Spinal cord (tissue), 10 donors: ENCODE data around the gene COL4A3. TPM values are rescaled to one million over a fixed set of nuclear protein-coding genes. Genes with fewer than 3 reads are reported as not detected.
"Not testable (repeated sequence)": the region's sequence is repeated elsewhere in the genome, so short reads cannot be mapped to it uniquely, and the experiment has no call there.

Source experiments
- DNase-seq, 6 donors: peaks; one replicate each; pipeline versions ENCODE4 v3.0.0 to v3.0.0-alpha.2; 2013 to 2015; ENCODE audit warnings: low spot score in 6 of 6, low read depth in 4 of 6
- H3K27ac ChIP-seq: one replicate; pipeline ENCODE4 v1.5.1; 2013; ENCODE audit warnings: low read depth, low read length, control low read depth
- H3K27me3 ChIP-seq: one replicate; pipeline ENCODE4 v1.6.1; 2013; ENCODE audit warnings: low read length; ENCODE audit not compliant: control insufficient read depth, insufficient read depth
- H3K36me3 ChIP-seq: one replicate; pipeline ENCODE4 v1.6.1; 2013; ENCODE audit warnings: low read length; ENCODE audit not compliant: control insufficient read depth, insufficient read depth
- H3K4me1 ChIP-seq: one replicate; pipeline ENCODE4 v1.6.1; 2013; ENCODE audit warnings: low read length; ENCODE audit not compliant: control insufficient read depth, insufficient read depth
- H3K4me3 ChIP-seq: one replicate; pipeline ENCODE4 v1.5.1; 2013; ENCODE audit warnings: low read depth, low read length, control low read depth
- H3K9me3 ChIP-seq: one replicate; pipeline ENCODE4 v1.6.1; 2013; ENCODE audit warnings: low read length; ENCODE audit not compliant: control insufficient read depth, insufficient read depth
- WGBS: methylation state at CpG from one replicate; pipeline ENCODE4 v1.1.5; 2013; ENCODE audit warnings: missing lambda C conversion rate; ENCODE audit not compliant: insufficient coverage; 5-methylcytosine and 5-hydroxymethylcytosine counted together
- polyA plus RNA-seq, 2 donors: library from polyadenylated mRNA; unstranded; fragments of 120-200 nt; gene quantifications; one replicate each; pipeline ENCODE4 v1.2.1, GENCODE V29; 2013; ENCODE audit not compliant: insufficient read length in 2 of 2
- total RNA-seq, 2 donors: library from RNA; depleted of rRNA in 1 of 2; stranded (reverse); fragments of 120-200 nt in 1 of 2; fragments of >200 nt in 1 of 2; gene quantifications; one replicate each; pipeline versions ENCODE4 v1.2.3 to v1.2.4, GENCODE V29; 2013 to 2014
- donor health status: healthy.

The COL4A3 gene
- total and polyA plus RNA-seq, 4 donors: 1.3 to 2.2 (median 1.8) TPM

GRCh38 chr2:227153758-227154486 lies 10.5 kb upstream of the COL4A3 start:
- Histone ChIP-seq H3K27me3 (no peaks in the 10 kb centered on the region), H3K4me3 (no peak overlapping the region), H3K27ac (no peak overlapping the region), H3K4me1 (no peaks in the 10 kb centered on the region), H3K36me3 (no peaks in the 10 kb centered on the region), H3K9me3 (no peaks in the 10 kb centered on the region)
- WGBS: 90% methylated on average over 3 of the region's 4 CpGs
- DNase-seq: no peak

- H3K9me3 ChIP-seq: no peaks in the 10 kb centered on the region
- H3K36me3 ChIP-seq: no peaks in the 10 kb centered on the region
- H3K27me3 ChIP-seq: no peaks in the 10 kb centered on the region
- no peak for DNase-seq
- WGBS: 90% methylated on average over 4 of the region's 6 CpGs
- no peak overlapping the region for H3K4me3 ChIP-seq
- H3K4me1 ChIP-seq: no peaks in the 10 kb centered on the region
- H3K27ac ChIP-seq: no peak overlapping the region
These were observed 9.2 kb upstream of the COL4A3 start for GRCh38 chr2:227154986-227155774.

GRCh38 chr2:227160164-227160563 lies 4.3 kb upstream of the COL4A3 start:
- no peak overlapping the region for H3K4me3 ChIP-seq
- DNase-seq: no peak
- H3K4me1 ChIP-seq: peaks cover 15% of the 10 kb centered on the region
- WGBS: no CpG with 5 or more reads among the region's 2 CpGs
- no peaks in the 10 kb centered on the region for H3K36me3 ChIP-seq
- no peak overlapping the region for H3K27ac ChIP-seq
- no peaks in the 10 kb centered on the region for H3K9me3 ChIP-seq
- peaks cover 24% of the 10 kb centered on the region for H3K27me3 ChIP-seq

- Histone ChIP-seq H3K27ac (no peak overlapping the region), H3K4me1 (peaks cover 15% of the 10 kb centered on the region), H3K4me3 (no peak overlapping the region), H3K27me3 (peaks cover 29% of the 10 kb centered on the region), H3K9me3 (no peaks in the 10 kb centered on the region), H3K36me3 (no peaks in the 10 kb centered on the region)
- no peak for DNase-seq
These were observed 2.5 kb upstream of the COL4A3 start for GRCh38 chr2:227161947-227162346.

- Histone ChIP-seq H3K9me3 (no peaks in the 10 kb centered on the region), H3K27ac (no peak overlapping the region), H3K36me3 (no peaks in the 10 kb centered on the region), H3K4me3 (peak overlapping the region; percentile 19), H3K4me1 (peaks cover 15% of the 10 kb centered on the region), H3K27me3 (peaks cover 32% of the 10 kb centered on the region)
- peak in 2 of 6 donors; percentile 12 to 16 for DNase-seq
- 2% methylated on average over 20 of the region's 20 CpGs for WGBS
These were observed 883 bp upstream of the COL4A3 start for GRCh38 chr2:227163485-227163997.

GRCh38 chr2:227164763-227165291 lies 403 bp downstream of the COL4A3 start:
- H3K27ac ChIP-seq: no peak overlapping the region
- peaks cover 15% of the 10 kb centered on the region for H3K4me1 ChIP-seq
- no peaks in the 10 kb centered on the region for H3K36me3 ChIP-seq
- DNase-seq: peak in 2 of 6 donors; percentile 7 to 24
- no peaks in the 10 kb centered on the region for H3K9me3 ChIP-seq
- H3K4me3 ChIP-seq: peak overlapping the region; percentile 32
- WGBS: under 1% methylated on average over 38 of the region's 38 CpGs
- peaks cover 32% of the 10 kb centered on the region for H3K27me3 ChIP-seq

GRCh38 chr2:227171779-227172178 lies 7.4 kb downstream of the COL4A3 start:
- not testable (repeated sequence) for H3K4me1 ChIP-seq, DNase-seq, H3K27me3 ChIP-seq, H3K4me3 ChIP-seq, H3K27ac ChIP-seq, H3K36me3 ChIP-seq, H3K9me3 ChIP-seq
- 96% methylated on average over 8 of the region's 11 CpGs for WGBS

GRCh38 chr2:227177592-227178336 lies 13.3 kb downstream of the COL4A3 start:
- H3K4me1 ChIP-seq: no peaks in the 10 kb centered on the region
- no peak for DNase-seq
- H3K27ac ChIP-seq: no peak overlapping the region
- 96% methylated on average over 8 of the region's 12 CpGs for WGBS
- no peaks in the 10 kb centered on the region for H3K36me3 ChIP-seq
- no peaks in the 10 kb centered on the region for H3K9me3 ChIP-seq
- H3K4me3 ChIP-seq: no peak overlapping the region
- no peaks in the 10 kb centered on the region for H3K27me3 ChIP-seq

GRCh38 chr2:227179988-227180685 lies 15.7 kb downstream of the COL4A3 start:
- Histone ChIP-seq H3K4me3 (no peak overlapping the region), H3K9me3 (no peaks in the 10 kb centered on the region), H3K36me3 (no peaks in the 10 kb centered on the region), H3K27me3 (no peaks in the 10 kb centered on the region), H3K4me1 (no peaks in the 10 kb centered on the region), H3K27ac (no peak overlapping the region)
- DNase-seq: no peak
- WGBS: 56% methylated on average over 10 of the region's 11 CpGs
